HuH-7 (cell line): ENCODE data around the gene IQSEC1.

Source experiments
- DNase-seq: peaks from one replicate; pipeline ENCODE4 v3.0.0; 2011; ENCODE audit warnings: low spot score

IQSEC1 gene

GRCh38 chr3:12907296-12907695 lies 165.9 kb downstream of the IQSEC1 start:
- no peak for DNase-seq

- no peak for DNase-seq
Measured at GRCh38 chr3:12906916-12907290, 166.3 kb downstream of the IQSEC1 start.

- DNase-seq, result no peak
Measured at GRCh38 chr3:12906141-12906915, 166.9 kb downstream of the IQSEC1 start.

- no peak for DNase-seq
Measured at GRCh38 chr3:12905316-12906071, 167.7 kb downstream of the IQSEC1 start.

GRCh38 chr3:12904951-12905315 lies 168.3 kb downstream of the IQSEC1 start:
- DNase-seq, result no peak

- DNase-seq, result no peak
Measured at GRCh38 chr3:12903881-12904280, 169.3 kb downstream of the IQSEC1 start.

- no peak for DNase-seq
Measured at GRCh38 chr3:12903000-12903800, 170.0 kb downstream of the IQSEC1 start.

- no peak for DNase-seq
Measured at GRCh38 chr3:12902181-12902999, 170.8 kb downstream of the IQSEC1 start.

GRCh38 chr3:12901623-12902045 lies 171.6 kb downstream of the IQSEC1 start:
- DNase-seq, result peak; percentile 68

- no peak for DNase-seq
Measured at GRCh38 chr3:12900885-12901411, 172.3 kb downstream of the IQSEC1 start.

GRCh38 chr3:12898965-12899755 lies 174.1 kb downstream of the IQSEC1 start:
- no peak for DNase-seq

GRCh38 chr3:12898290-12898964 lies 174.8 kb downstream of the IQSEC1 start:
- no peak for DNase-seq

GRCh38 chr3:12897381-12898289 lies 175.6 kb downstream of the IQSEC1 start:
- DNase-seq, result no peak

- DNase-seq, result no peak
Measured at GRCh38 chr3:12896063-12896985, 176.9 kb downstream of the IQSEC1 start.

GRCh38 chr3:12895391-12896062 lies 177.7 kb downstream of the IQSEC1 start:
- no peak for DNase-seq

GRCh38 chr3:12894629-12895028 lies 178.6 kb downstream of the IQSEC1 start:
- DNase-seq, result no peak

- DNase-seq, result no peak
Measured at GRCh38 chr3:12893852-12894251, 179.4 kb downstream of the IQSEC1 start.
